WTC11 (cell line): ENCODE data around the gene NFATC3.

Source experiments
- CREB1 ChIP-seq: sonication (generic); formaldehyde crosslinking; IDR thresholded peaks from 2 replicates; pipeline ENCODE4 v1.8.0; 2023; ENCODE audit warnings: mild to moderate bottlenecking, missing genetic modification reagents
- CTCF ChIP-seq: fragments of 200-600 bp; IDR thresholded peaks from 2 replicates; pipeline ENCODE4 v1.8.0; 2022; ENCODE audit warnings: antibody characterized with exemption
- FOXP1 ChIP-seq: sonication (generic); formaldehyde crosslinking; IDR thresholded peaks from 2 replicates; pipeline ENCODE4 v1.8.0; 2022; ENCODE audit warnings: missing genetic modification reagents, mild to moderate bottlenecking, moderate library complexity, borderline replicate concordance
- NR2C2 ChIP-seq: sonication (generic); formaldehyde crosslinking; IDR thresholded peaks from 2 replicates; pipeline ENCODE4 v1.8.0; 2022; ENCODE audit warnings: mild to moderate bottlenecking, missing genetic modification reagents
- TEAD4 ChIP-seq: sonication (generic); formaldehyde crosslinking; IDR thresholded peaks from 2 replicates; pipeline ENCODE4 v1.8.0; 2022; ENCODE audit warnings: mild to moderate bottlenecking, missing genetic modification reagents
- ZNF423 ChIP-seq: fragments of 250-450 bp; sonication (Bioruptor Pico); IDR thresholded peaks from 2 replicates; pipeline ENCODE4 v2.1.2; 2022; ENCODE audit warnings: mild to moderate bottlenecking, moderate library complexity

- TF ChIP-seq CTCF (no peak), ZNF423 (CRISPR knock-in tag) (no peak), FOXP1 (CRISPR knock-in tag) (no peak), NR2C2 (no peak), CREB1 (CRISPR knock-in tag) (no peak), TEAD4 (CRISPR knock-in tag) (no peak)
Observed at GRCh38 chr16:68088130-68088972, 3.2 kb downstream of the NFATC3 start.
